Measurements from ENCODE around the gene NFKBIL1.

NFKBIL1 gene

DNA sequence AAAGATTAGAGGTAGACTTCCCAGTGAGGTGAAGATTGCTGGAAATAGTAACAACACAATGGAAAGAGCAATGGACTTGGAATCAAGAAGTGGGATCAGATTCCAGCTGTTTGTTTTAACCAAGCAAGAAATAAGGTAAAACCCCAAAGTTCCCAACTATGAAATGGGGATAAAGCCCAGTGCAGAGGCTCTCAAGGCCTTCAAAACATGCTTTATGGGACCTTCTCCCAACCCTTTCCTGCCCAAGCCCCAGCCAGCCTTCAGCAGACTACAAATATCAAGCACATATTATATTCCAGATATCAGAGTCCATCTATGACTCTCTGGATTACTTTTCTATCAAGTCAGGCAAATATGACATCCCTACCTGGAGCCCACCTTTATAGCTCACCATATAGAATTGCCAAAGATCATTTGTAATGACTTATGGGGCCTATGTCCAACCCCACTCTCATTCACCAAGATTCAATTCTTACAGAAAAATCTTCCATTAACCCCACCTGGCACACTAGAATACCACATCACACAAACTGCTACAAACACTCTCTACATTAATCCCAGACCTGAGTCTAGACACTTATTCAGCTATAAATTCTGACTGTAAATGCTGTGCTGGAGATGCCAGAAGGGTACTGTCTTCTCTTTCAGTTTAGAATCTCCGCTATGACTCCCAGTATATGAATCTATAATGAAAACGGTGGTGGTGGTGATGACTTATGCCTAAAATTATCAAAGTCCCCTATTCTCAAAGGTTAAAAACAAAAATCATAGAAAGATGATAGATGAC is 11.7 kb upstream of the NFKBIL1 start:
- no peak overlapping the region for H3K4me3 ChIP-seq (ENCODE audit: insufficient read length, low read depth)
- H3K9ac ChIP-seq (ENCODE audit: insufficient read length, low read depth) = no peak overlapping the region
- no peaks in the 10 kb centered on the region for H3K27me3 ChIP-seq (ENCODE audit: insufficient read depth, insufficient read length)
- H3K4me1 ChIP-seq (ENCODE audit: insufficient read depth, insufficient read length) = peaks cover 6% of the 10 kb centered on the region
- DNase-seq (ENCODE audit: low read depth, low spot score) = no peak
- TF ChIP-seq SUZ12 (IDR thresholded peaks at IDR 0.05; ENCODE audit: extremely low read depth, insufficient read depth, insufficient read length) = no peak
- TF ChIP-seq ZNF274 (IDR thresholded peaks at IDR 0.05; ENCODE audit: low read depth, low read length) = no peak
- TF ChIP-seq YY1 (IDR thresholded peaks at IDR 0.05; ENCODE audit: insufficient read depth, insufficient read length) = no peak
- H3K36me3 ChIP-seq (ENCODE audit: insufficient read depth, insufficient read length, low read length) = peaks cover 97% of the 10 kb centered on the region
- H3K9me3 ChIP-seq (ENCODE audit: insufficient read depth, low read length) = no peaks in the 10 kb centered on the region

DNA sequence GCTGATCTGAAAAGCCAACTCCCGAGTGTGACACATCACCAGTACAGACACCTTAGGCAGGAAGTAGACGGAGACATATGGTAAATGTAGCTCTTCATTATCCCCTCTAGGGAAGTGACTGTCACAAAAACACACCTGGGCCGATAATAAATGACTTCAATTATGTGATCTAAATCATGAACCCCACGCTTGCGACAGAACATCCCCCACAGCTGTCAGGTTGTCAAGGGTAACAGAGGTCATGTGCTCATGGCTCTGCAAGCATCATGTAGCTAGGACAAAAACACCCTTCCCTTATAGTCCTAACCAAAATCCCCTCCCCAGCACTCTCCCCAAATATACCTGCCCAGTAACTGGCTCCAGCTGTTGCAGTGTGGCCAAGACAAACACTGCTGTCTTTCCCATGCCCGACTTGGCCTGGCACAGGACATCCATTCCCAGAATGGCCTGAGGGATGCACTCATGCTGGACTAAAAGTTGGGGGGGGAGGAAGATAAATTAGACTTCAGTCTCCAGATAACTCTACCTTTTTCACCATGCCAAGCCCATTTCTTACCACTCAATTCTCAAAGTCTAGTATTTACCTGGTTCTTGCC is 8.5 kb upstream of the NFKBIL1 start:
- no peak for DNase-seq (ENCODE audit: low read depth, low spot score)
- no peak overlapping the region for H3K9ac ChIP-seq (ENCODE audit: insufficient read length, low read depth)
- H3K27me3 ChIP-seq (ENCODE audit: insufficient read depth, insufficient read length) = no peaks in the 10 kb centered on the region
- H3K4me3 ChIP-seq (ENCODE audit: insufficient read length, low read depth) = no peak overlapping the region
- peaks cover 74% of the 10 kb centered on the region for H3K36me3 ChIP-seq (ENCODE audit: insufficient read depth, insufficient read length, low read length)
- H3K4me1 ChIP-seq (ENCODE audit: insufficient read depth, insufficient read length) = peaks cover 6% of the 10 kb centered on the region
- no peaks in the 10 kb centered on the region for H3K9me3 ChIP-seq (ENCODE audit: insufficient read depth, low read length)
- no peak for TF ChIP-seq YY1 (IDR thresholded peaks at IDR 0.05; ENCODE audit: insufficient read depth, insufficient read length)
- no peak for TF ChIP-seq SUZ12 (IDR thresholded peaks at IDR 0.05; ENCODE audit: extremely low read depth, insufficient read depth, insufficient read length)
- no peak for TF ChIP-seq ZNF274 (IDR thresholded peaks at IDR 0.05; ENCODE audit: low read depth, low read length)

DNA sequence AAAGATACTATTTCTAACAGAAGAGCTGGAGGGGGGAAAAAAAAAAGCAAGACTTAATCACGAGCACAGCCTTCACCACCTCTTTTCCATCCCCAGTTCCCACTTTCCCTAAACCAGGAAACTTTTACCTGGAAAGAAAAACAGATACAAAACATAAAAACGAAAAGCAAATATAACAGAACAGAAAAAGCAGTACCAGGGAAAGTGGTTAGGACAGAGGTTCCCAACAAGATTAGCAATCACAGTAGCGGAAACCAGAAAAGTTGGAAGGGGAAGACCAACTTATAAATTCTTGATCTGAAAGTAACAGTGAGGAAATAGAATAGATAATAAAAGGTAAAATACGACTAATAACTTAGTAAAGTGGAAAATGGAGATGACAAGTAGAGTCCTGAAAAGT is 6.8 kb upstream of the NFKBIL1 start:
- DNase-seq (ENCODE audit: low read depth, low spot score) = no peak
- Histone ChIP-seq H3K4me3 (ENCODE audit: insufficient read length, low read depth) (peak overlapping the region; percentile 66), H3K9ac (ENCODE audit: insufficient read length, low read depth) (peak overlapping the region; percentile 86), H3K4me1 (ENCODE audit: insufficient read depth, insufficient read length) (peaks cover 3% of the 10 kb centered on the region), H3K36me3 (ENCODE audit: insufficient read depth, insufficient read length, low read length) (peaks cover 57% of the 10 kb centered on the region), H3K9me3 (ENCODE audit: insufficient read depth, low read length) (no peaks in the 10 kb centered on the region), H3K27me3 (ENCODE audit: insufficient read depth, insufficient read length) (no peaks in the 10 kb centered on the region)
- TF ChIP-seq YY1 (IDR thresholded peaks at IDR 0.05; ENCODE audit: insufficient read depth, insufficient read length) (no peak), ZNF274 (IDR thresholded peaks at IDR 0.05; ENCODE audit: low read depth, low read length) (no peak), SUZ12 (IDR thresholded peaks at IDR 0.05; ENCODE audit: extremely low read depth, insufficient read depth, insufficient read length) (no peak)

DNA sequence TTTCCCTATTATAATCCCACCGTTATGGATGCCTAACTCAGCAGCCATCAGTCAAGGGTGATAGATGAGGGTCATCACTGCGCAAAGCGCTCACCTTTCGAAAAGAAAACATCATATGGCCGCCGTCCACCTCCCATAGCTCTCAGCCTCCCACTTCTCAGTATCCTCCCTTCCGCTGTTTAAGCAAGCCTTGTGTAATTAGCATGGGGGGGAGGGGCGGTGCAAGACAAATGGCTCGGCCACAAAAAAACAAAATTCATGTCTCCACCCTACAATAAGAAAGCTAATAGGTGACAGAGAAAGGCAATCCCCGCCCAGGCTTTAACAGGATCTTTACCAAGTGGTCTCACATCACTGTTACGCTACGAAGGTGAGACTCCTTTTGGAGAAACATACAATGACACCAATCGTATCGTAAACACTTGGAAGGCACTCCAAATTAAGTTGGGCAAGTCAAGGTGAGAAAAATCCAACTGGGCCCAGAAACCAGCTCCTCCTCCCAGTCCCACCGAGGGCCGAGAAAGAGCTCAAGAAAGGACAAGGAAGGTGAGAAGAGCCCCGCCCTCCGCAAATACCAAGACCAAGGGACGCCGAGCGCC is 6.2 kb upstream of the NFKBIL1 start:
- Histone ChIP-seq H3K9me3 (ENCODE audit: insufficient read depth, low read length) (no peaks in the 10 kb centered on the region), H3K36me3 (ENCODE audit: insufficient read depth, insufficient read length, low read length) (peaks cover 52% of the 10 kb centered on the region), H3K4me1 (ENCODE audit: insufficient read depth, insufficient read length) (peaks cover 6% of the 10 kb centered on the region), H3K4me3 (ENCODE audit: insufficient read length, low read depth) (peak overlapping the region; percentile 66), H3K9ac (ENCODE audit: insufficient read length, low read depth) (peak overlapping the region; percentile 86), H3K27me3 (ENCODE audit: insufficient read depth, insufficient read length) (no peaks in the 10 kb centered on the region)
- DNase-seq (ENCODE audit: low read depth, low spot score) = peak; percentile 35
- no peak for TF ChIP-seq ZNF274 (IDR thresholded peaks at IDR 0.05; ENCODE audit: low read depth, low read length)
- TF ChIP-seq SUZ12 (IDR thresholded peaks at IDR 0.05; ENCODE audit: extremely low read depth, insufficient read depth, insufficient read length) = no peak
- TF ChIP-seq YY1 (IDR thresholded peaks at IDR 0.05; ENCODE audit: insufficient read depth, insufficient read length) = no peak

DNA sequence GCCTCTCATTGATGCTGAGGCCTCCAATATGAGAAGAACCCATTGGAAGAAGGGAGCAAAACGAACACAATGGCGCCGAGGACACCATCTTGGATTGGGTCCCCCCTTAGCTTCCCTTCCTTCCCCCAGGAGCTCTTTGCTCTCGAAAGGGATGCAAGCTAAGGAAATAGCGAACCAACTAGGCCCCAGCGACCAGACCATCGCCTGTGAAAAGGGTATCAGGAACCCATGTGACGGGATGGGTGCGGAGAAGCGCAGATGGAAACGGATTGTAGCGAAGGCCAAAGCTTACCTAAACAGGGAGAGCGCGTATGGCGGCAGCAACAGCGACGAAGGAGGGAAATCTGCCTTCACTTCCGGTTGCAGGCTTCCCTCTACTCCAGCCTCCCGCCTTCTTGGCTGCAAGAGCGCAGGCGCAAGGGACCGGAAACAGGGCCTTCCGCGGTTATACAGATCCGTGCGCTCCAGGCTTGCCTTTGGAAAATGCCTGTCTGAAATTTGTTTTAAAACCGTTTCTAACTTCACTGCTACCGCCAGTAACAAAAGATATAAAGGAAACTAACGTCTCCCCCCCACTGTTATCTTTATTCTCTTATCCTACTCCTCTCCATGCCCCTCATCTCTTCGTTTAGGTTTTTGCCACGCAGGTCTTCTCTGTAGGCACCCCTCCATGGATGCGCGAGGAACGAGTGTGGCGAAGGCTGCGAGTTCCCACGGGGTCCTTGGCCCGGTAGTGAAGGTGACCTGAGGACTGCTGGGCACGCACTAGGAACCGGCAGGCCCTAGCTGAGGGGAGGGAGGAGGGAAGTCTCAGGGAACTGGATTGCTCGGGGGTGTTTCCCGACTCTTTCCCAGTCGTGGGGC is 5.5 kb upstream of the NFKBIL1 start, which contains the start of gene DDX39B:
DDX39B (minus strand) TSS at position 346 of the 864 bp plus-strand sequence. CDS start 1,471 bp downstream, outside the sequence.
- peak; percentile 89 for DNase-seq (ENCODE audit: low read depth, low spot score)
- H3K9ac ChIP-seq (ENCODE audit: insufficient read length, low read depth) = peak within 1 kb of the TSS; percentile 86
- H3K4me3 ChIP-seq (ENCODE audit: insufficient read length, low read depth) = peak within 1 kb of the TSS; percentile 66
- peaks cover 6% of the 10 kb centered on the region for H3K4me1 ChIP-seq (ENCODE audit: insufficient read depth, insufficient read length)
- TF ChIP-seq YY1 (IDR thresholded peaks at IDR 0.05; ENCODE audit: insufficient read depth, insufficient read length) (peak; percentile 62), SUZ12 (IDR thresholded peaks at IDR 0.05; ENCODE audit: extremely low read depth, insufficient read depth, insufficient read length) (no peak)
- H3K36me3 ChIP-seq (ENCODE audit: insufficient read depth, insufficient read length, low read length) = peaks cover 45% of the 10 kb centered on the region
- no peaks in the 10 kb centered on the region for H3K27me3 ChIP-seq (ENCODE audit: insufficient read depth, insufficient read length)
- no peaks in the 10 kb centered on the region for H3K9me3 ChIP-seq (ENCODE audit: insufficient read depth, low read length)

DNA sequence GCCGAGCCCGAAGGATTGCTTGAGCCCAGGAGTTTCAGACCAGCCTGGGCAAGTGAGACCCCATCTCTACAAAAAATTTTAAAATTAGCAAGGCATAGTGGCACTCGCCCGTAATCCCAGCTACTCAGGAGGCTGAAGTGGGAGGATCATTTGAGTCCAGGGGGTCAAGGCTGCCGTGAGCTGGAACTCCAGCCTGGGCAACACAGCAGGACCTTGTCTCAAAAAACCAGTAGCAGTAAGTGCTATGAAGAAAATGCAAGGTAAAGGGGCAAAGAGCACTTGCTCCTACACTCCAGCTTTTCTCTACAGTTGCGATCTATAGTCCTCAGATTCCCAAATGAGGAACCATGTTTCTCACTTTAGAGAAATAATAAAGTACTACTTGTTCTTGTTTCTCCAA is 3.8 kb upstream of the NFKBIL1 start:
- Histone ChIP-seq H3K9ac (ENCODE audit: insufficient read length, low read depth) (peak overlapping the region; percentile 32), H3K4me1 (ENCODE audit: insufficient read depth, insufficient read length) (peaks cover 10% of the 10 kb centered on the region), H3K27me3 (ENCODE audit: insufficient read depth, insufficient read length) (no peaks in the 10 kb centered on the region), H3K9me3 (ENCODE audit: insufficient read depth, low read length) (no peaks in the 10 kb centered on the region), H3K4me3 (ENCODE audit: insufficient read length, low read depth) (no peak overlapping the region), H3K36me3 (ENCODE audit: insufficient read depth, insufficient read length, low read length) (peaks cover 35% of the 10 kb centered on the region)
- no peak for DNase-seq (ENCODE audit: low read depth, low spot score)
- TF ChIP-seq ZNF274 (IDR thresholded peaks at IDR 0.05; ENCODE audit: low read depth, low read length) = no peak
- TF ChIP-seq SUZ12 (IDR thresholded peaks at IDR 0.05; ENCODE audit: extremely low read depth, insufficient read depth, insufficient read length) = no peak
- no peak for TF ChIP-seq YY1 (IDR thresholded peaks at IDR 0.05; ENCODE audit: insufficient read depth, insufficient read length)
